CD4-positive, alpha-beta T cell (primary cell): ENCODE results near the gene TEFM. TPM values are rescaled to one million over a fixed set of nuclear protein-coding genes. Genes with fewer than 3 reads are reported as not detected.

Experiments used
- ATAC-seq: fragments of 200-7000 bp; cut with Tn5 transposase; one replicate; pipeline ENCODE4 v1.10.0; 2022; ENCODE audit warnings: mild to moderate bottlenecking; ENCODE audit not compliant: poor library complexity
- CTCF ChIA-PET: fragments of 350-600 bp; sonication (Branson Sonifier 250); formaldehyde crosslinking; loops from one replicate; lab custom pipeline; 2021; ENCODE audit warnings: antibody characterized with exemption, inconsistent platforms; lab: Charles Lee
- POLR2A ChIA-PET: fragments of 350-600 bp; sonication (Branson Sonifier 250); formaldehyde crosslinking; loops from one replicate; lab custom pipeline; 2021; ENCODE audit warnings: antibody characterized with exemption, inconsistent platforms; lab: Charles Lee
- DNase-seq, 14 experiments: peaks; one replicate each; pipeline ENCODE4 v3.0.0-alpha.2; 2013 to 2020; ENCODE audit warnings: mixed read lengths in 2 of 14
- H3K27ac ChIP-seq, 2 donors: one replicate each; pipeline versions ENCODE4 v1.5.1 to v1.7.0; 2013; ENCODE audit warnings: low read length in 2 of 2, low read depth in 1 of 2, mild to moderate bottlenecking in 1 of 2
- H3K27me3 ChIP-seq, 2 experiments: 1 replicate in 1 of 2; 2 replicates in 1 of 2; pipeline versions ENCODE4 v1.6.1 to v1.7.0; 2013; ENCODE audit warnings: low read length in 2 of 2, control low read depth in 1 of 2, mild to moderate bottlenecking in 1 of 2, moderate library complexity in 1 of 2; ENCODE audit not compliant: insufficient read depth in 2 of 2, control insufficient read depth in 1 of 2
- H3K36me3 ChIP-seq: one replicate; pipeline ENCODE4 v1.6.1; 2013; ENCODE audit warnings: low read length, control low read depth; ENCODE audit not compliant: insufficient read depth
- H3K4me1 ChIP-seq: one replicate; pipeline ENCODE4 v1.6.1; 2013; ENCODE audit warnings: low read length, control low read depth; ENCODE audit not compliant: insufficient read depth
- H3K4me3 ChIP-seq: one replicate; pipeline ENCODE4 v1.5.1; 2013; ENCODE audit warnings: mild to moderate bottlenecking, low read length, moderate library complexity
- H3K9me3 ChIP-seq, 2 experiments: 1 replicate in 1 of 2; 2 replicates in 1 of 2; pipeline versions ENCODE4 v1.6.1 to v1.7.0; 2013; ENCODE audit warnings: low read length in 2 of 2, mild to moderate bottlenecking in 2 of 2, control low read depth in 1 of 2, moderate library complexity in 1 of 2; ENCODE audit not compliant: control insufficient read depth in 1 of 2, insufficient read depth in 1 of 2
- H3K27ac Mint-ChIP-seq: one replicate; pipeline ENCODE4 v1.8.0; 2020; ENCODE audit warnings: mixed read lengths
- H3K27me3 Mint-ChIP-seq: one replicate; pipeline ENCODE4 v1.8.0; 2021; ENCODE audit warnings: mixed read lengths
- H3K36me3 Mint-ChIP-seq: one replicate; pipeline ENCODE4 v1.8.0; 2021; ENCODE audit warnings: low read depth, mixed read lengths
- H3K4me1 Mint-ChIP-seq: one replicate; pipeline ENCODE4 v1.8.0; 2021; ENCODE audit warnings: low read depth, mixed read lengths
- H3K4me3 Mint-ChIP-seq: one replicate; pipeline ENCODE4 v1.8.0; 2020; ENCODE audit warnings: mild to moderate bottlenecking, mixed read lengths
- H3K9me3 Mint-ChIP-seq: one replicate; pipeline ENCODE4 v1.8.0; 2020; ENCODE audit warnings: mixed read lengths
- CTCF ChIP-seq: fragments of 200-600 bp; IDR thresholded peaks from one replicate; pipeline ENCODE4 v1.8.0; 2022; ENCODE audit warnings: antibody characterized with exemption, mild to moderate bottlenecking
- intact Hi-C, 2 experiments: fragments of 100-400 bp; cut with DNase I in 1 of 2; cut with micrococcal nuclease in 1 of 2; formaldehyde crosslinking; loops; one replicate each; pipeline versions ENCODE4 v1.15.1 to v1.9.0; 2023 to 2025; cut with DNase I, micrococcal nuclease
- total RNA-seq, 174 experiments: library from RNA in 2 of 174; stranded (reverse) in 2 of 174; gene quantifications; one replicate each; pipeline ENCODE4 v1.2.3 and lab custom pipeline; 2021 to 2026

Gene TEFM
- total RNA-seq, 2 experiments from 2014 or later: 7.8 to 8.9 TPM

- H3K27me3 ChIP-seq: no peaks in the 10 kb centered on the region
- POLR2A ChIA-PET: no interaction called here
- DNase-seq: no peak
- no peaks in the 10 kb centered on the region for H3K36me3 ChIP-seq
- H3K4me1 ChIP-seq: no peaks in the 10 kb centered on the region
- no peak overlapping the region for H3K4me3 ChIP-seq
- H3K9me3 Mint-ChIP-seq: no peaks in the 10 kb centered on the region
- no peaks in the 10 kb centered on the region for H3K4me1 Mint-ChIP-seq
- H3K27ac ChIP-seq: no peak overlapping the region
- no peaks in the 10 kb centered on the region for H3K27me3 Mint-ChIP-seq
- ATAC-seq: no peak
- no peaks in the 10 kb centered on the region for H3K9me3 ChIP-seq
- H3K36me3 Mint-ChIP-seq: no peaks in the 10 kb centered on the region
- CTCF ChIA-PET: no interaction called here
- intact Hi-C loops: no loop called here
- H3K27ac Mint-ChIP-seq: no peak overlapping the region
- H3K4me3 Mint-ChIP-seq: no peak overlapping the region
- no peak for TF ChIP-seq CTCF
Measured at GRCh38 chr17:30947796-30948195, 41.8 kb upstream of the TEFM start.

DNA sequence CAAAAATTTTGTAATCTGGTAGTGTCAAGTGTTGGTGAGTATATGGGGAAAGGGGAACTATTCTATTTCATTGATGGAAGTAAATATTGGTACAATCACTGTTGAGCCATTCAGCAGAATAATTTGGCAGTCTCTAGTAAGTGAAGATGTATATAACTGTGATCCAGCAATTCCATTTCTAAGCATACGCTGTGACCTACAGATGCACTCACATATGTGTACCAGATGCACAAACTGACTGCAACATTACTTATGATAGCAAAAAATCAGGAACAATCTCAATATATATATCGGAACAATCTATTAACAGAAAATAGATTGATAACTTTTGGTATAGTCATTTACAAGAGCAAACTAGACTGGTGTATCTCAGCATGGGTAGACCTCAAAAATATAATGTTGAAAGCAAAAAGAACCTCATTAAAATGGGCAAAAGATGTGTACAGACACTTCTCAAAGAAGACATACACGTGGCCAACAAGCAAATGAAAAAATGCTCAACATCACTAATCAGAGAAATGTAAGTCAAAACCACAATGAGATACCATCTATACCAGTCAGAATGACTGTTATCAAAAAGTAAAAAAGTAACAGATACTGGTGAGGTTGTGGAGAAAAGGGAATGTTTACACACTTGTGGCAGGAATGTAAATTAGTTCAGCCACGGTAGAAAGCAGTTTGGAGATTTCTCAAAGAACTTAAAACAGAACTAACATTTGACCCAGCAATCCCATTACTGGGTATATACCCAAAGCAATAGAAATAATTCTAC, 36.5 kb upstream of the TEFM start:
- DNase-seq: no peak
- no peak for ATAC-seq
- ChIA-PET CTCF (no interaction called here), POLR2A (no interaction called here)
- H3K36me3 Mint-ChIP-seq: no peaks in the 10 kb centered on the region
- no peaks in the 10 kb centered on the region for H3K4me1 Mint-ChIP-seq
- Histone ChIP-seq H3K9me3 (no peaks in the 10 kb centered on the region), H3K4me1 (no peaks in the 10 kb centered on the region), H3K27me3 (no peaks in the 10 kb centered on the region), H3K4me3 (no peak overlapping the region), H3K27ac (no peak overlapping the region), H3K36me3 (no peaks in the 10 kb centered on the region)
- H3K9me3 Mint-ChIP-seq: no peaks in the 10 kb centered on the region
- no peaks in the 10 kb centered on the region for H3K27me3 Mint-ChIP-seq
- no peak overlapping the region for H3K27ac Mint-ChIP-seq
- no peak overlapping the region for H3K4me3 Mint-ChIP-seq
- no peak for TF ChIP-seq CTCF
- intact Hi-C loops: no loop called here

DNA sequence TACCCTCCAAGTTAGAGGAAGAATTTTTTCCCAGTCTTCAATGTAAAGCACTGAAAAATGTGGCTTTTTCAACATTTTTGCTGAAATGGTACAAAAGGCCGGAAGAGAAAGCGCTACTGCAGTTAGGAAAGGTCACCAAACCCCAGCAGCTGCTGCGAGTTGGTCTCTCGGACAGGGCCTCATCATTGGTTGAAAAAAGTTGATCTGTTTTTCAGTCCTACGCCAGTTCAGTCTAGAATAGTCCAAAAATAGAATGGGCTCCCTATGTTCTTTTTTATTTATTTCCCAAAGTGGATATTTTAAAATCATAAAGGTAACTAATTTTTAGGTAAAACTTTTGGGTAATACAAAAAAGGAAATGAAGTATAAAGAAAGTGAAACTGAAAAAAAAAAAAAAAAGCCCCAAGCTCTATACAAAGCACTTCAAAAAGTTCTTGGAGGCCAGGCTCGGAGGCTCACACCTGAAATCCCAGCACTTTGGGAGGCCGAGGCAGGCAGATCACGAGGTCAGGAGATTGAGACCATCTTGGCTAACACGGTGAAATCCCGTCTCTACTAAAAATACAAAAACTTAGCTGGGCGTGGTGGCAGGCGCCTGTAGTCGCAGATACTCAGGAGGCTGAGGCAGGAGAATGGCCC, 33.1 kb upstream of the TEFM start:
- DNase-seq: peak in 1 of 14 experiments; percentile 17
- Histone ChIP-seq H3K9me3 (no peaks in the 10 kb centered on the region), H3K4me1 (no peaks in the 10 kb centered on the region), H3K27me3 (no peaks in the 10 kb centered on the region), H3K4me3 (no peak overlapping the region), H3K27ac (no peak overlapping the region), H3K36me3 (no peaks in the 10 kb centered on the region)
- Mint-ChIP-seq H3K4me1 (no peaks in the 10 kb centered on the region), H3K36me3 (no peaks in the 10 kb centered on the region), H3K4me3 (no peak overlapping the region), H3K9me3 (no peaks in the 10 kb centered on the region), H3K27ac (no peak overlapping the region), H3K27me3 (no peaks in the 10 kb centered on the region)
- POLR2A ChIA-PET: interaction anchor here (0.6 to 1.3 kb wide), 2 partner anchors 33 to 469 kb away, joined by 3 to 4 read pairs; partner anchors contain the start of gene TEFM
- CTCF ChIA-PET: interaction anchor here (0.7 kb wide), 1 partner anchor 462 kb away, joined by 5 read pairs; no protein-coding TSS in a partner anchor
- TF ChIP-seq CTCF: no peak
- intact Hi-C loops: no loop called here
- ATAC-seq: no peak
